Gastroesophageal sphincter (tissue), 3 donors: Measurements from ENCODE around the gene METAP1D.

Experiments
- EP300 ChIP-seq: sonication (generic); formaldehyde crosslinking; IDR thresholded peaks from one replicate; pipeline ENCODE4 v1.6.1; 2017; ENCODE audit warnings: antibody characterized with exemption, mild to moderate bottlenecking
- POLR2A ChIP-seq, 2 donors: fragments of 450-650 bp; IDR thresholded peaks; one replicate each; pipeline ENCODE4 v1.6.1; 2017; ENCODE audit warnings: antibody characterized with exemption in 2 of 2, mild to moderate bottlenecking in 2 of 2, moderate library complexity in 1 of 2
- TF ChIP-seq, protein P1 (sequence below), 4 experiments: fragments of 200-600 bp in 2 of 4; fragments of 450-650 bp in 2 of 4; sonication (generic) in 1 of 4; IDR thresholded peaks; one replicate each; pipeline ENCODE4 v1.5.1; 2017 to 2019; ENCODE audit warnings: antibody characterized with exemption in 4 of 4, mild to moderate bottlenecking in 2 of 4, moderate library complexity in 2 of 4

DNA sequence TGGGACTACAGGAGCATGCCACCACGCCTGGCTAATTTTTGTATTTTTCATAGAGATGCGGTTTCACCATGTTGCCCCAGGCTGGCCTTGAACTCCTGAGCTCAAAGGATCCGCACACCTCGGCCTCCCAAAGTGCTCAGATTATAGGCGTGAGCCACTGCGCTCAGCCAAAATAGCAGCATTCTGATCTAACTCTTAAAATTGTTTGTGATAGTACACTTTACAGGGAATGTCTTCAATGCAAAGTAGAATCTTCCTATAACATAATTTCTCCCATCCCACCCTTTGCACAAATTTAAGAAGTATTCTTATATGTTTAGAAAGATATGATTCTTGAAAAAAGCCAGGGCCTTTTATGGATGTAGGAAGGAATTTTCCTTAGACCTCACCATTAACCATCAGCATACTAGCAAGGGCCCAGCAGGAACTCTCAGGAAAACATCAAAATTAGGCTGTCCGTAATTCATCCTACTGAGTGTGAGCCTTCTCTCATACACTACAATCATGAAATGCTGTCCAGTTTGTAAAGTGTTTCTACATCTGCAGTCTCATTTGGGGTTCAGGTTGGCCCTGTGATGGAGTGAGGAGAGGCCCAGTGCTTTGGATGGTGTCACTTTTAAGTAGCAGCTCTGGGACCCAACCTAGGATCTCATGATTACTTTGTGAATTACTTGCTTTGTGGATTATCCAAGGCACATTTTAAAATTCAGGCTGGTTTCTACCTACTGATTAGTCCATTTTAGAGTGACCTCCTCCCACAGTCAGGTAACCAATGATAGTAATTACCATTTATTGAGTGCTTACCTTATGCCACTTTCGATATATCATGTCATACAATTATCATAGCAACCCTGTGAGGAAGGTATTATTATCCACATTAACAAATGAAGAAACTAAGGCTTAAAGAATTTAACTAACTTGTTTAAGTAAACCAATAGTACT lies 48.1 kb downstream of the METAP1D start:
- TF ChIP-seq, protein P1, sequence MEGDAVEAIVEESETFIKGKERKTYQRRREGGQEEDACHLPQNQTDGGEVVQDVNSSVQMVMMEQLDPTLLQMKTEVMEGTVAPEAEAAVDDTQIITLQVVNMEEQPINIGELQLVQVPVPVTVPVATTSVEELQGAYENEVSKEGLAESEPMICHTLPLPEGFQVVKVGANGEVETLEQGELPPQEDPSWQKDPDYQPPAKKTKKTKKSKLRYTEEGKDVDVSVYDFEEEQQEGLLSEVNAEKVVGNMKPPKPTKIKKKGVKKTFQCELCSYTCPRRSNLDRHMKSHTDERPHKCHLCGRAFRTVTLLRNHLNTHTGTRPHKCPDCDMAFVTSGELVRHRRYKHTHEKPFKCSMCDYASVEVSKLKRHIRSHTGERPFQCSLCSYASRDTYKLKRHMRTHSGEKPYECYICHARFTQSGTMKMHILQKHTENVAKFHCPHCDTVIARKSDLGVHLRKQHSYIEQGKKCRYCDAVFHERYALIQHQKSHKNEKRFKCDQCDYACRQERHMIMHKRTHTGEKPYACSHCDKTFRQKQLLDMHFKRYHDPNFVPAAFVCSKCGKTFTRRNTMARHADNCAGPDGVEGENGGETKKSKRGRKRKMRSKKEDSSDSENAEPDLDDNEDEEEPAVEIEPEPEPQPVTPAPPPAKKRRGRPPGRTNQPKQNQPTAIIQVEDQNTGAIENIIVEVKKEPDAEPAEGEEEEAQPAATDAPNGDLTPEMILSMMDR (IDR thresholded peaks at IDR 0.05) = no peak
- no peak for TF ChIP-seq POLR2A (IDR thresholded peaks at IDR 0.05)
- no peak for TF ChIP-seq EP300
